Panc1 (cell line): Measurements from ENCODE around the gene EPHB1. TPM values are rescaled to one million over a fixed set of nuclear protein-coding genes. Genes with fewer than 3 reads are reported as not detected.

Source experiments
- ATAC-seq: fragments of 200-7000 bp; cut with Tn5 transposase; 2 replicates; pipeline ENCODE4 v1.9.1; 2020; ENCODE audit warnings: mild to moderate bottlenecking, moderate library complexity
- BruUV-seq: library from RNA; stranded (reverse); fragments of 400-500 nt; replicated peaks from 2 replicates; lab custom pipeline; 2021; lab: Mats Ljungman, UMichigan
- CTCF ChIA-PET: fragments of 300-600 bp; sonication (Branson Sonifier 250); formaldehyde crosslinking; loops from one replicate; lab custom pipeline; 2022; ENCODE audit warnings: antibody characterized with exemption; lab: Charles Lee
- POLR2A ChIA-PET: fragments of 300-600 bp; sonication (Branson Sonifier 250); formaldehyde crosslinking; loops from one replicate; lab custom pipeline; 2022; ENCODE audit warnings: antibody characterized with exemption; lab: Charles Lee
- DNase-seq: peaks from one replicate; pipeline ENCODE4 v3.0.0-alpha.2; 2010; ENCODE audit warnings: low read depth, low spot score
- H3K27ac ChIP-seq: 2 replicates; pipeline ENCODE4 v1.5.1; 2011; ENCODE audit warnings: mild to moderate bottlenecking, low read length, inconsistent platforms
- H3K27me3 ChIP-seq: fragments of 200-500 bp; sonication (Bioruptor generic); 2 replicates; pipeline ENCODE4 v1.6.0; 2014; ENCODE audit warnings: low read length, inconsistent platforms; ENCODE audit not compliant: control insufficient read depth, insufficient read depth
- H3K36me3 ChIP-seq: fragments of 200-500 bp; sonication (Bioruptor generic); 2 replicates; pipeline ENCODE4 v1.5.1; 2014; ENCODE audit warnings: inconsistent platforms, mild to moderate bottlenecking, low read length, moderate library complexity; ENCODE audit not compliant: control insufficient read depth, insufficient read depth
- H3K4me1 ChIP-seq: 2 replicates; pipeline ENCODE4 v1.5.1; 2011; ENCODE audit warnings: inconsistent platforms, mild to moderate bottlenecking, low read length, moderate library complexity; ENCODE audit not compliant: control insufficient read depth, insufficient read depth
- H3K4me3 ChIP-seq, 2 experiments: 2 replicates each; pipeline ENCODE4 v1.5.1; 2011 to 2012; ENCODE audit warnings: low read depth in 2 of 2, low read length in 2 of 2, mild to moderate bottlenecking in 2 of 2, inconsistent platforms in 1 of 2, moderate library complexity in 1 of 2
- H3K9me3 ChIP-seq: fragments of 200-500 bp; sonication (Bioruptor generic); 2 replicates; pipeline ENCODE4 v1.5.1; 2014; ENCODE audit warnings: low read depth, mild to moderate bottlenecking, inconsistent platforms, low read length, moderate library complexity; ENCODE audit not compliant: control insufficient read depth, insufficient read depth
- POLR2AphosphoS5 ChIP-seq: IDR thresholded peaks from 2 replicates; pipeline ENCODE4 v1.6.1; 2012; ENCODE audit warnings: mild to moderate bottlenecking, low read depth, low read length, moderate library complexity
- SIN3A ChIP-seq: IDR thresholded peaks from 2 replicates; pipeline ENCODE4 v1.6.1; 2012; ENCODE audit warnings: low read depth, mild to moderate bottlenecking, low read length, moderate library complexity, borderline replicate concordance; ENCODE audit not compliant: insufficient read depth
- TCF7L2 ChIP-seq: IDR thresholded peaks from 2 replicates; pipeline ENCODE4 v1.6.1; 2011; ENCODE audit warnings: mild to moderate bottlenecking, low read depth, low read length, inconsistent platforms
- in situ Hi-C: cut with HindIII; loops from 2 replicates; pipeline ENCODE4 v1.10.0; 2016; ENCODE audit warnings: low sequenced_read_pairs, low pct_unique_long_range_greater_than_20kb
- intact Hi-C: fragments of 100-400 bp; cut with micrococcal nuclease; formaldehyde crosslinking; loops from one replicate; pipeline ENCODE4 v1.10.0; 2022; ENCODE audit not compliant: unreplicated experiment
- total RNA-seq: library from RNA; stranded (reverse); gene quantifications from one replicate; pipeline ENCODE4 v1.2.1, GENCODE V29; 2021; ENCODE audit not compliant: unreplicated experiment
- TF ChIP-seq, protein P1 (sequence below): fragments of 450-650 bp; IDR thresholded peaks from 2 replicates; pipeline ENCODE4 v1.5.1; 2017; ENCODE audit warnings: mild to moderate bottlenecking
- TF ChIP-seq, protein P2 (sequence below), 2 experiments: IDR thresholded peaks; 2 replicates each; pipeline ENCODE4 v1.6.1; 2011 to 2012; ENCODE audit warnings: low read depth in 2 of 2, control low read depth in 1 of 2, low read length in 1 of 2, mild to moderate bottlenecking in 1 of 2, moderate library complexity in 1 of 2; ENCODE audit not compliant: insufficient read depth in 1 of 2

The EPHB1 gene
- total RNA-seq, 1 experiment from 2014 or later = 0.46 TPM

DNA sequence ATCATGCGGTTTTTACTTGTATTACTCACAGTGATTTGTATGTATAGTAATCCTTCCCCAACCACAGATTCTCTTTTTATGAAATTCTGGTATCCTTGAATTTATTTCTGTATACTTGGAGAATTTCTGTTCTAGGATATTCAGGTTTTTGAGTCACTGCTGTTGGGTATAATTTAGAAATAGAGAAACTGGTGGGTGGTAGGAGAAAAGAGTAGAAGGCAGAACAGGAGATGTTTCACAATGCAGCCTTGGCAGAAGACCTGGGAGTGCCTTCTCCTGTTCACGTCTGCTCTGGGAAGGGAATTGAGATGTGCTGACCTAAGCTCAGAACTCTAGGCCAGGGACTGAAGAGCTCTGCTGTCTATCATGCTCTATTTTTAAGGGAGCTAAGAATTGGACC lies 193.6 kb downstream of the EPHB1 start:
- Histone ChIP-seq H3K27ac (no peak overlapping the region), H3K36me3 (no peaks in the 10 kb centered on the region), H3K4me3 (no peak overlapping the region), H3K27me3 (peaks cover 11% of the 10 kb centered on the region), H3K4me1 (no peaks in the 10 kb centered on the region), H3K9me3 (no peaks in the 10 kb centered on the region)
- no peak for DNase-seq
- no peak for TF ChIP-seq TCF7L2
- TF ChIP-seq SIN3A = no peak
- TF ChIP-seq, protein P1, sequence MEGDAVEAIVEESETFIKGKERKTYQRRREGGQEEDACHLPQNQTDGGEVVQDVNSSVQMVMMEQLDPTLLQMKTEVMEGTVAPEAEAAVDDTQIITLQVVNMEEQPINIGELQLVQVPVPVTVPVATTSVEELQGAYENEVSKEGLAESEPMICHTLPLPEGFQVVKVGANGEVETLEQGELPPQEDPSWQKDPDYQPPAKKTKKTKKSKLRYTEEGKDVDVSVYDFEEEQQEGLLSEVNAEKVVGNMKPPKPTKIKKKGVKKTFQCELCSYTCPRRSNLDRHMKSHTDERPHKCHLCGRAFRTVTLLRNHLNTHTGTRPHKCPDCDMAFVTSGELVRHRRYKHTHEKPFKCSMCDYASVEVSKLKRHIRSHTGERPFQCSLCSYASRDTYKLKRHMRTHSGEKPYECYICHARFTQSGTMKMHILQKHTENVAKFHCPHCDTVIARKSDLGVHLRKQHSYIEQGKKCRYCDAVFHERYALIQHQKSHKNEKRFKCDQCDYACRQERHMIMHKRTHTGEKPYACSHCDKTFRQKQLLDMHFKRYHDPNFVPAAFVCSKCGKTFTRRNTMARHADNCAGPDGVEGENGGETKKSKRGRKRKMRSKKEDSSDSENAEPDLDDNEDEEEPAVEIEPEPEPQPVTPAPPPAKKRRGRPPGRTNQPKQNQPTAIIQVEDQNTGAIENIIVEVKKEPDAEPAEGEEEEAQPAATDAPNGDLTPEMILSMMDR = no peak
- no peak for TF ChIP-seq POLR2AphosphoS5
- TF ChIP-seq, protein P2, sequence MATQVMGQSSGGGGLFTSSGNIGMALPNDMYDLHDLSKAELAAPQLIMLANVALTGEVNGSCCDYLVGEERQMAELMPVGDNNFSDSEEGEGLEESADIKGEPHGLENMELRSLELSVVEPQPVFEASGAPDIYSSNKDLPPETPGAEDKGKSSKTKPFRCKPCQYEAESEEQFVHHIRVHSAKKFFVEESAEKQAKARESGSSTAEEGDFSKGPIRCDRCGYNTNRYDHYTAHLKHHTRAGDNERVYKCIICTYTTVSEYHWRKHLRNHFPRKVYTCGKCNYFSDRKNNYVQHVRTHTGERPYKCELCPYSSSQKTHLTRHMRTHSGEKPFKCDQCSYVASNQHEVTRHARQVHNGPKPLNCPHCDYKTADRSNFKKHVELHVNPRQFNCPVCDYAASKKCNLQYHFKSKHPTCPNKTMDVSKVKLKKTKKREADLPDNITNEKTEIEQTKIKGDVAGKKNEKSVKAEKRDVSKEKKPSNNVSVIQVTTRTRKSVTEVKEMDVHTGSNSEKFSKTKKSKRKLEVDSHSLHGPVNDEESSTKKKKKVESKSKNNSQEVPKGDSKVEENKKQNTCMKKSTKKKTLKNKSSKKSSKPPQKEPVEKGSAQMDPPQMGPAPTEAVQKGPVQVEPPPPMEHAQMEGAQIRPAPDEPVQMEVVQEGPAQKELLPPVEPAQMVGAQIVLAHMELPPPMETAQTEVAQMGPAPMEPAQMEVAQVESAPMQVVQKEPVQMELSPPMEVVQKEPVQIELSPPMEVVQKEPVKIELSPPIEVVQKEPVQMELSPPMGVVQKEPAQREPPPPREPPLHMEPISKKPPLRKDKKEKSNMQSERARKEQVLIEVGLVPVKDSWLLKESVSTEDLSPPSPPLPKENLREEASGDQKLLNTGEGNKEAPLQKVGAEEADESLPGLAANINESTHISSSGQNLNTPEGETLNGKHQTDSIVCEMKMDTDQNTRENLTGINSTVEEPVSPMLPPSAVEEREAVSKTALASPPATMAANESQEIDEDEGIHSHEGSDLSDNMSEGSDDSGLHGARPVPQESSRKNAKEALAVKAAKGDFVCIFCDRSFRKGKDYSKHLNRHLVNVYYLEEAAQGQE (IDR thresholded peaks at IDR 0.05; ENCODE audit: insufficient read depth in 1 of 2, low read depth in 2 of 2, low read length in 1 of 2) = no peak
- CTCF ChIA-PET = no interaction called here
- POLR2A ChIA-PET = no interaction called here
- in situ Hi-C loops (no loop called here), intact Hi-C loops (no loop called here)
- ATAC-seq = no peak
- no TSS peak for BruUV-seq

DNA sequence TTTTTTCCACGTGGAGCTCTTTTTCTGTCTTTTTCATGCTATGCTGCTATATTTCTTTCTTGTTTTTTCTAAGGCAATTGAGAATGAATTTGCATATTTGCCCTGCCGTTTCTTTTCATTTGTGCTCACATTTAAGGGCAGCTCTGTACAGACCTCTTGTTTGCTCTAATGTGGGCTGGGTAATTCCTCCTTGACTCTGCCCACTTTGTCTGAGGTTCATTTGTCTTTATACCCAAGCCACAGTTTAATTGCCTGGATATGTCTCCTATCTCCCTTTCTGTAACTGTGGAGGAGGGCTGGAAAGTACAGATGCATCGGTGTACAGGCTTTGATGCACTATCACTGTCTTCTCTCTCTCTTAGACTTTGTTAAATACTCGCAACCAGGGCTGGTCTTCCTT lies 195.9 kb downstream of the EPHB1 start:
- no peak overlapping the region for H3K4me3 ChIP-seq
- H3K27ac ChIP-seq = no peak overlapping the region
- intact Hi-C loops = no loop called here
- ChIA-PET POLR2A (no interaction called here), CTCF (no interaction called here)
- in situ Hi-C loops = no loop called here
- no peak for DNase-seq
- no peaks in the 10 kb centered on the region for H3K9me3 ChIP-seq
- ATAC-seq = no peak
- peaks cover 11% of the 10 kb centered on the region for H3K27me3 ChIP-seq
- no peak for TF ChIP-seq TCF7L2
- TF ChIP-seq, protein P1 = no peak
- TF ChIP-seq, protein P2 (IDR thresholded peaks at IDR 0.05; ENCODE audit: insufficient read depth in 1 of 2, low read depth in 2 of 2, low read length in 1 of 2) = no peak
- no peak for TF ChIP-seq SIN3A
- TF ChIP-seq POLR2AphosphoS5 = no peak
- no peaks in the 10 kb centered on the region for H3K4me1 ChIP-seq
- BruUV-seq = no TSS peak
- no peaks in the 10 kb centered on the region for H3K36me3 ChIP-seq
